Inferior parietal cortex (tissue), 1 donor: ENCODE data around the gene QRFP.
"Not testable (repeated sequence)": the region's sequence is repeated elsewhere in the genome, so short reads cannot be mapped to it uniquely, and the experiment has no call there.

Source experiments
- DNase-seq: peaks from one replicate; pipeline ENCODE4 v3.0.0-alpha.2; 2016; ENCODE audit errors: extremely low spot score

Gene QRFP

GRCh38 chr9:130849356-130849755 is 47.3 kb downstream of the QRFP start:
- no peak for DNase-seq

GRCh38 chr9:130848514-130848913 is 48.1 kb downstream of the QRFP start:
- DNase-seq: not testable (repeated sequence)

GRCh38 chr9:130847306-130848217 is 49.0 kb downstream of the QRFP start:
- DNase-seq: peak; percentile 38

- DNase-seq: peak; percentile 55
Observed at GRCh38 chr9:130846487-130847305, 49.9 kb downstream of the QRFP start.

GRCh38 chr9:130845901-130846481 is 50.6 kb downstream of the QRFP start:
- DNase-seq: peak; percentile 61

- no peak for DNase-seq
Observed at GRCh38 chr9:130845254-130845653, 51.4 kb downstream of the QRFP start.

GRCh38 chr9:130844044-130844451 is 52.6 kb downstream of the QRFP start:
- DNase-seq: no peak

- DNase-seq: no peak
Observed at GRCh38 chr9:130843049-130843908, 53.3 kb downstream of the QRFP start.
